Chondrocyte (in vitro differentiated cells): ENCODE data around the gene PDE10A. TPM values are rescaled to one million over a fixed set of nuclear protein-coding genes. Genes with fewer than 3 reads are reported as not detected.

Experiments used
- DNase-seq: peaks from one replicate; pipeline ENCODE4 v3.0.0; 2021; ENCODE audit warnings: mixed read lengths, low spot score
- H3K27ac Mint-ChIP-seq: one replicate; pipeline ENCODE4 v1.8.0; 2021; ENCODE audit warnings: mild to moderate bottlenecking, moderate library complexity, mixed read lengths; ENCODE audit not compliant: unreplicated experiment
- H3K27me3 Mint-ChIP-seq: 2 replicates; pipeline ENCODE4 v1.8.0; 2021; ENCODE audit warnings: low read depth, mixed read lengths
- H3K36me3 Mint-ChIP-seq: 2 replicates; pipeline ENCODE4 v1.8.0; 2021; ENCODE audit warnings: low read depth, mixed read lengths
- H3K4me1 Mint-ChIP-seq: 2 replicates; pipeline ENCODE4 v1.8.0; 2021; ENCODE audit warnings: low read depth, mild to moderate bottlenecking, mixed read lengths
- H3K4me3 Mint-ChIP-seq: one replicate; pipeline ENCODE4 v1.8.0; 2021; ENCODE audit warnings: mild to moderate bottlenecking, moderate library complexity, mixed read lengths; ENCODE audit not compliant: unreplicated experiment
- H3K9me3 Mint-ChIP-seq: 2 replicates; pipeline ENCODE4 v1.8.0; 2021; ENCODE audit warnings: low read depth, mixed read lengths
- total RNA-seq: library from RNA; stranded (reverse); gene quantifications from 3 replicates; pipeline ENCODE4 v1.2.1, GENCODE V29; 2021
- TF ChIP-seq, protein P1 (sequence below): fragments of 200-600 bp; sonication (generic); IDR thresholded peaks from 2 replicates; pipeline ENCODE4 v1.5.0; 2021; ENCODE audit warnings: antibody characterized with exemption, mild to moderate bottlenecking, moderate library complexity

The PDE10A gene
- total RNA-seq, 1 donor from 2014 or later, result 13.7 TPM

DNA sequence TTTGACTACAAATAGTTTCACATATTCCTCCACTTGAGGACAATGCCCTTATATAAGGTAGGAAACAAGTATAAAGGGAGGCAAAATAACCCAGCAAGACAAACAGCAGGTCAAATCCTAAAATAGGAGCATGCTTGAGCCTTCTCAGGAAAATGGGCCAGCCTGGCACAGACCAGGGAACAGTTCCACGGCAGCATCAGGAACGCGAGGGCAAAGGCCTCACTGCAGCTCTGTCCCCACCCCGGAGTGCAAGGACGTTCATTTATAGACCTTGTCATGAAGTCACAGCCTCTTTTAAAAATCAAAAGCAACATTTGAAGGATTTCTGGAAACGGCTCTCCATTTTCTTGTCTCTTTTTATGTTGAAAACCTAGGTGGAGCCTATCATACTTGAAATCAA lies 17.1 kb downstream of the PDE10A start:
- Mint-ChIP-seq H3K4me1 (no peaks in the 10 kb centered on the region), H3K27me3 (no peaks in the 10 kb centered on the region), H3K36me3 (no peaks in the 10 kb centered on the region), H3K9me3 (no peaks in the 10 kb centered on the region), H3K27ac (no peak overlapping the region), H3K4me3 (no peak overlapping the region)
- no peak for DNase-seq
- TF ChIP-seq, protein P1, sequence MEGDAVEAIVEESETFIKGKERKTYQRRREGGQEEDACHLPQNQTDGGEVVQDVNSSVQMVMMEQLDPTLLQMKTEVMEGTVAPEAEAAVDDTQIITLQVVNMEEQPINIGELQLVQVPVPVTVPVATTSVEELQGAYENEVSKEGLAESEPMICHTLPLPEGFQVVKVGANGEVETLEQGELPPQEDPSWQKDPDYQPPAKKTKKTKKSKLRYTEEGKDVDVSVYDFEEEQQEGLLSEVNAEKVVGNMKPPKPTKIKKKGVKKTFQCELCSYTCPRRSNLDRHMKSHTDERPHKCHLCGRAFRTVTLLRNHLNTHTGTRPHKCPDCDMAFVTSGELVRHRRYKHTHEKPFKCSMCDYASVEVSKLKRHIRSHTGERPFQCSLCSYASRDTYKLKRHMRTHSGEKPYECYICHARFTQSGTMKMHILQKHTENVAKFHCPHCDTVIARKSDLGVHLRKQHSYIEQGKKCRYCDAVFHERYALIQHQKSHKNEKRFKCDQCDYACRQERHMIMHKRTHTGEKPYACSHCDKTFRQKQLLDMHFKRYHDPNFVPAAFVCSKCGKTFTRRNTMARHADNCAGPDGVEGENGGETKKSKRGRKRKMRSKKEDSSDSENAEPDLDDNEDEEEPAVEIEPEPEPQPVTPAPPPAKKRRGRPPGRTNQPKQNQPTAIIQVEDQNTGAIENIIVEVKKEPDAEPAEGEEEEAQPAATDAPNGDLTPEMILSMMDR, result no peak

DNA sequence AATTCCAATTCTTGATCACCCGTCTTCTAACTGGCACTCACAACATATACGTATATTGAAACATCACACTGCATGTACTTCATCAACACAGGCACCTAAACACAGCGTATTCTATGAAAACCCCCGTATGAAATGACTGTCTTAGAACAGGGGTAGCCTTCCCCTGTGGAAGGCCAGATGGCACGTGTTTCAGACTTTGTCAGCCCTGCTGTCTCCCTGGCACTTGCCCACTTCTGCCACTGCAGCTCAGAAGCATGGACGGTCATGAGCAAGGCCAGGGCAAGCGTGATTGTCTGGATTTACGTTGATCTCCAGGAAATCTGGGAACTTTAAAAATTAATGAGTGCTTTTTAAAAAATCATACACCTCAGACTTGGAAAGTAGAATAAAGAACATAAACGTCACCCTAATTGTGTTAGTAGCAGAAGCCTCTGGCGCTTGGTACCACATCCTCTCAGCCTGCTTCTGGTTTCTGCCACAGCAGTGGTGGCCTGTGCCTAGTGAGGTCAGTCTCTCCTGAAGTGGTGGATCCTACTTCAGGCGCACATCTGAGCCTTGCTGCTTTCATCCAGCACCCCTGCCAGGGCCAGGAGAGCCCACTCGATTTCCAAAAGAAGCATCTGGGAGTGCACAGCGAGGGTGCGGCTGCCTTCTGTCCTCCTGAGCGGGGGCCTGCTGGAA lies 18.3 kb downstream of the PDE10A start:
- Mint-ChIP-seq H3K4me3 (no peak overlapping the region), H3K9me3 (no peaks in the 10 kb centered on the region), H3K36me3 (no peaks in the 10 kb centered on the region), H3K27ac (no peak overlapping the region), H3K4me1 (no peaks in the 10 kb centered on the region), H3K27me3 (no peaks in the 10 kb centered on the region)
- DNase-seq, result no peak
- TF ChIP-seq, protein P1, result no peak

DNA sequence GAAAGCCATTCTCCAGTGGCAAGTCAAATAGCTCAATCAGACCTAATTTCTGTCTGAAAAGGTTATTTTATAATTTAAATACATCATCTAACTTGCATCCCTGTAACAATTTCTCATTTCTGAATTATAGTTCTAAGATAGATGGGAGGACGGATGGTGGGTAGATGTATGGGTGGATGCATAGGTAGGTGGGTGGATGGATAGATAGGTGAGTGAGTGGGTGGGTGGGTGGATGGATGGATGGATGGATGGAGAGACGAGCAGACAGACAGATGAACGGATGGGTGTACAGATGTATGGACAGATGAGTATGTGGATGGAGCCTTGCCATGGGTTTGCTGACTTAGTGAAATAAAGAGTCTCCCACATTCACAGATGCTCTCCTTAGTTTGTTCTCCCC lies 20.0 kb downstream of the PDE10A start:
- DNase-seq, result no peak
- Mint-ChIP-seq H3K27me3 (no peaks in the 10 kb centered on the region), H3K4me3 (no peak overlapping the region), H3K27ac (no peak overlapping the region), H3K36me3 (no peaks in the 10 kb centered on the region), H3K4me1 (peaks cover 6% of the 10 kb centered on the region), H3K9me3 (no peaks in the 10 kb centered on the region)
- TF ChIP-seq, protein P1, result no peak

DNA sequence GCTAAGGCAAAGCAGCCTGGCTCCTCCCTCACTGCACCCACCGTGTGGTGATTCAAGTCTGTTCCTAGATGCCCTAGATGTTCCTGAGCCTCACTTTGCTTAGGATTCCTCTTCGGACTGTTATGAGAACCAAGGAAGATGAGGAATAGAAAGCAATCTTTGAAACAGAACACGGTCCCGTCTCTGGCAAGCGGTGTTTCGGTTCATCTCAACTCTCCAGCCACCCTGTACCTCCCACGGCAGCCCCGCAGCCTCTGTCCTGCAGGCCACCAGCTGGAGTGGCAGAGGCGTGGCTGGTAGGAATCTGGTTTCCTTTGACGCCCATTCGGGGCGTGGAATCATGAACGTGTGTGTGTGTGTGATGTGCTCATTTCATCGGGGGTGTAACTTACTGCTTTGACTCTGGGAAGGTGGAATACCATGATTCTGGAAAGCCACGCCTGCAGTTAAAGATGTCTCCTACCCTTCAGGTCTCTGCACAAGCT lies 21.3 kb downstream of the PDE10A start:
- Mint-ChIP-seq H3K9me3 (no peaks in the 10 kb centered on the region), H3K36me3 (no peaks in the 10 kb centered on the region), H3K27ac (no peak overlapping the region), H3K4me3 (no peak overlapping the region), H3K4me1 (peaks cover 19% of the 10 kb centered on the region), H3K27me3 (no peaks in the 10 kb centered on the region)
- DNase-seq, result no peak
- TF ChIP-seq, protein P1, result no peak

DNA sequence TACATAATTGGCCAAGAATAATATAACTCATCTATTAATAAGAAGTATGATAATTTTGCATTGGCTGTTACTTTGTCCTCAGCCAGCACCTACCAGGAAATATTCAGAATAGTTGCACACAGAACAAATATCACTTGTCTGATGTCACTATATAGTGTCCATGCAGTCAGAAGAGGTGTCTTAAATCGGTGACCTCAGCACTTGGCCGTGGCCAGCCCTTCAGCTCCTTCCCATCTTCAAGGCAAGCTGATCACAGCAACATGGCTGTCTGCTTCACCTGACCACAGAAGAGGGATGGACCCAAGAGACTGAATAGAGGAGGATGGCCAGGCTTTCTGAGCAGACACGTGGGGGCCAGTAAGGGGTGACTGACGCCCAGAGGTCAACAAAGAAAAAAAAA lies 22.2 kb downstream of the PDE10A start:
- no peaks in the 10 kb centered on the region for H3K9me3 Mint-ChIP-seq
- no peak overlapping the region for H3K27ac Mint-ChIP-seq

More for the DNA sequence above, 22.2 kb downstream of the PDE10A start:
- Mint-ChIP-seq H3K36me3 (no peaks in the 10 kb centered on the region), H3K27me3 (no peaks in the 10 kb centered on the region), H3K4me1 (peaks cover 28% of the 10 kb centered on the region), H3K4me3 (no peak overlapping the region)
- no peak for DNase-seq
- TF ChIP-seq, protein P1, result no peak
